WI38 (cell line): ENCODE data around the gene SOCS1.

Source experiments
- H3K4me3 ChIP-seq: 2 replicates; pipeline ENCODE4 v1.5.1; 2011; ENCODE audit warnings: low read depth, mild to moderate bottlenecking, control low read depth, low read length
- TF ChIP-seq, protein P1 (sequence below): IDR thresholded peaks from 2 replicates; pipeline ENCODE4 v1.5.1; 2012; ENCODE audit warnings: low read depth, mild to moderate bottlenecking, control low read depth, low read length

Gene SOCS1

DNA sequence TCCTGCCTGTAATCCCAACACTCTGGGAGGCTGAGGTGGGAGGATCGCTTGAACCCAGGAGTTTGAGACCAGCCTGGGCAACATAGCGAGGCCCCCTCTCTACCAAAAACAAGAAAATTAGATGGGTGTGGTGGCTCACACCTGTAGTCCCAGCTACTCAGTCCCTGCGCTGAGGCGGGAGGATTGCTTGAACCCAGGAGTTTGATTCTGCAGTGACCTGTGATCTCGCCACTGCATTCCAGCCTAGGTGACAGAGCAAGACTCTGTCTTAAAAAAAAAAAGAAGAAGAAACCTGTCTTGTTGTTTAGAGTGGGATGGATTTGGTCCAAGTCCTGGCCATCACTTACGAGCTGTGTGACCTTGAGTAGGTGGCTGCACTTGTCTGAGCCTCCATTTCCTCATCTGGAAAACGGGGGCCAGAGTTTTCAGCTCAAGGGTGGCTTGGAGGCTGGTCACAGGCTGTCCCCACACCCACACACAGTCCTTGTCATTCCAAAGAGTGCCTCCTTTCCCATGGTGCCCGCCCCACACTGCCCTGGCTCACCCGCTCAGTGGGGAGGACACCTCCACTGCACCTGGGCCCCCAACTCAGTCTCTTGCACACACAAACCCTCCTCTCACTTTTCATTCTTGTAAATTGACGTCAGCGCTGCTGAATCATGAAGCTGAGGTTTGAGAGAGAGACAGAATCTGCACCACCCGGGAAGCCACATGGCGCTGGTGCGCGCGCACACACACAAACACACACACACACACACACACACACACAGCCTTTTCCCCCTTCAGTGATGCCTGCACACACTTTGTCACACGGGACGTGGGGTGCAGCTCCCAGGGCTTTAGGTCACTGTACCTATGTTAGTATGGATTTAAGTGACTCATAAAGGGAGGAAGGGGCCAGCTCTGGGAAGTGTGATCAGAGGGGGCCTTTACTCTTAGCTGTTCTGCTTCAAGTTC, 4.2 kb downstream of the SOCS1 start:
- H3K4me3 ChIP-seq: peak overlapping the region; percentile 86
- TF ChIP-seq, protein P1, sequence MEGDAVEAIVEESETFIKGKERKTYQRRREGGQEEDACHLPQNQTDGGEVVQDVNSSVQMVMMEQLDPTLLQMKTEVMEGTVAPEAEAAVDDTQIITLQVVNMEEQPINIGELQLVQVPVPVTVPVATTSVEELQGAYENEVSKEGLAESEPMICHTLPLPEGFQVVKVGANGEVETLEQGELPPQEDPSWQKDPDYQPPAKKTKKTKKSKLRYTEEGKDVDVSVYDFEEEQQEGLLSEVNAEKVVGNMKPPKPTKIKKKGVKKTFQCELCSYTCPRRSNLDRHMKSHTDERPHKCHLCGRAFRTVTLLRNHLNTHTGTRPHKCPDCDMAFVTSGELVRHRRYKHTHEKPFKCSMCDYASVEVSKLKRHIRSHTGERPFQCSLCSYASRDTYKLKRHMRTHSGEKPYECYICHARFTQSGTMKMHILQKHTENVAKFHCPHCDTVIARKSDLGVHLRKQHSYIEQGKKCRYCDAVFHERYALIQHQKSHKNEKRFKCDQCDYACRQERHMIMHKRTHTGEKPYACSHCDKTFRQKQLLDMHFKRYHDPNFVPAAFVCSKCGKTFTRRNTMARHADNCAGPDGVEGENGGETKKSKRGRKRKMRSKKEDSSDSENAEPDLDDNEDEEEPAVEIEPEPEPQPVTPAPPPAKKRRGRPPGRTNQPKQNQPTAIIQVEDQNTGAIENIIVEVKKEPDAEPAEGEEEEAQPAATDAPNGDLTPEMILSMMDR: no peak

DNA sequence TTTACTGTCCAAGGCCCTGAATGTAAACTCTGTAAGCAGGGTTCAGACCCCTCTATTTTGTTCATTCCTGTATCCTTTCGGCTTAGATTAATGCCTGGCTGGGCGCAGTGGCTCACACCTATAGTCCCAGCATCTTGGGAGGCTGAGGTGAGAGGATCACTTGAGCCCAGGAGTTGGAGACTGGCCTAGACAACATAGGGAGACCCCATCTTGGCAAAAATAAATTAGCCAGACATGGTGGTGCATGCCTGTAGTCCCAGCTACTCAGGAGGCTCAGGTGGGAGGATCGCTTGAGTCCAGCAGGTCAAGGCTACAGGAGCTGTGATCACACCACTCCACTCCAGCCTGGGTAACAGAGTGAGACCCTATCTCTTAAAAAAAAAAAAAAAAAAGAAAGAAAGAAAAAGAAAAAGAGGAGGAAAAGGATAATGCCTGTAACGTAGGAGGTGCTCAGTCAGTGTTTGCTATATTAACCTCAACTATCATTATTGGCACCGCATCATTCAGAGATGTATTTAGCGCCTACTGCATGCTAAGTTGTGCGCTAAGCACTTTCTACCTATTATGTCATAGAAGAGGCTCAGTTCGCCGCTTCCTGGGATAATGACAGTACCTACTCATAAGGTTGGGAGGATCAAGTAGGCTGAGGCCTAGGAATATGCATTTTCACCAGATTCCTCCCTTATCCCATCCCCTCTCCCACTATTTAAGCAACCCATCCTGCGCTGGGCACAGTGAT, 5.0 kb downstream of the SOCS1 start:
- TF ChIP-seq, protein P1: no peak
- H3K4me3 ChIP-seq: no peak overlapping the region

GRCh38 chr16:11250091-11250785, 5.8 kb downstream of the SOCS1 start:
- TF ChIP-seq, protein P1: no peak
- H3K4me3 ChIP-seq: no peak overlapping the region

DNA sequence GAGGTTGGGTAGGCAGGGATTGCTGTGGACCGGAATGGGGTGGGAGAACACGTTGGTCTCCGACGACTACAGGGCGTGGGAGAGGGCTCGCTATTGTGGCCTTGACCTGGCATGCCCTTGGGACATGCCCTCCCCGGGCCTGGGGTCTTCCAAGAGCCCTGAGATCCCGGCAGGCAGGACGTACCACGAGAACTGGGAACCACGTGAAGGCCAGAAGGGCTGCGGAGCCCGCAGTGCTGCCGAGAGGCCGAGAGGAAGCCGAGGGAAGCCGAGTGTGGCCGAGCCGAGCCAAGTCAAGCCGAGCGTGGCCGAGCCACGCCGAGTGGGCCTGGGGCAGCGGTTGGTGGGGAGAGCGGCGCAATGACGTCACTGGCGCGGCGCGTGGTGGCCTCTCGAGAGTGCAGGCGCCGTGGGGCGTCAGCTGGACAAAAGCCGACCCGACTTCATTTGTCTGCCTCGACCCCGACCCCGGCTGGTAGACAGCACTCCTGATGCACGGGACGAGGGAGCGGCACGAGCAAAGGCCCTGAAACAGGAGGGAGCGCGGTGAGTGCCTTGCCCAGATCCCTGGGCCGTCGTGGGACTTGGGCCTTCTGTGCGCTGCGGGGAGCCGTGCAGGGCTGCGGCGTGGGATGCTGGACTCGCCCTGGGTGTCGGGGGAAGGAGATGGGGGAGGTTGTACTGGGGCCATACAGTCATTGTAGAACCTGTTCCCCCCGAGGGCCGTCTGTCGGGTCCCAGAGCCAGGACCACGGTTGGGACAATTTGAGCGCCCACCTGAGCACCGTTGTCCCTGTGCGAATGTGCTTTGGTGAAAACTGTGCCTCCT, 6.6 kb downstream of the SOCS1 start:
- no peak overlapping the region for H3K4me3 ChIP-seq
- TF ChIP-seq, protein P1: no peak

- H3K4me3 ChIP-seq: no peak overlapping the region
- TF ChIP-seq, protein P1: no peak
These were observed 7.9 kb downstream of the SOCS1 start for GRCh38 chr16:11248133-11248532.

GRCh38 chr16:11245988-11246387, 10.0 kb downstream of the SOCS1 start:
- H3K4me3 ChIP-seq: no peak overlapping the region

More at GRCh38 chr16:11245988-11246387, 10.0 kb downstream of the SOCS1 start:
- TF ChIP-seq, protein P1: no peak
